Liver (tissue), 3 donors: ENCODE data around the gene INO80C.

Source experiments
- CTCF ChIP-seq: fragments of 150-350 bp; IDR thresholded peaks from 2 replicates; pipeline ENCODE4 v1.5.1; 2017; ENCODE audit warnings: improper control_type of control experiment, low read depth, low read length; ENCODE audit not compliant: missing input control
- JUND ChIP-seq, 2 donors: IDR thresholded peaks; 2 replicates each; pipeline ENCODE4 v1.6.1; 2016; ENCODE audit warnings: antibody characterized with exemption in 2 of 2
- YY1 ChIP-seq: IDR thresholded peaks from 2 replicates; pipeline ENCODE4 v1.6.1; 2016; ENCODE audit warnings: antibody characterized with exemption, mild to moderate bottlenecking
- donor health status: healthy.
- donor health status: healthy.

GRCh38 chr18:35451032-35451431, 46.7 kb downstream of the INO80C start:
- TF ChIP-seq CTCF (no peak), JUND (IDR thresholded peaks at IDR 0.05) (no peak), YY1 (no peak)
